Loucy (cell line): ENCODE results near the gene CLDN3.

ENCODE experiments used
- EZH2phosphoT487 ChIP-seq: fragments of 200-600 bp; IDR thresholded peaks from 2 replicates; pipeline ENCODE4 v1.6.1; 2018; ENCODE audit warnings: antibody characterized with exemption, mild to moderate bottlenecking, moderate library complexity, borderline replicate concordance
- TF ChIP-seq, protein P1 (sequence below): fragments of 200-600 bp; sonication (generic); conservative IDR thresholded peaks from 2 replicates; pipeline ENCODE4 v1.5.1; 2014; ENCODE audit warnings: mild to moderate bottlenecking, antibody characterized with exemption, low read length

DNA sequence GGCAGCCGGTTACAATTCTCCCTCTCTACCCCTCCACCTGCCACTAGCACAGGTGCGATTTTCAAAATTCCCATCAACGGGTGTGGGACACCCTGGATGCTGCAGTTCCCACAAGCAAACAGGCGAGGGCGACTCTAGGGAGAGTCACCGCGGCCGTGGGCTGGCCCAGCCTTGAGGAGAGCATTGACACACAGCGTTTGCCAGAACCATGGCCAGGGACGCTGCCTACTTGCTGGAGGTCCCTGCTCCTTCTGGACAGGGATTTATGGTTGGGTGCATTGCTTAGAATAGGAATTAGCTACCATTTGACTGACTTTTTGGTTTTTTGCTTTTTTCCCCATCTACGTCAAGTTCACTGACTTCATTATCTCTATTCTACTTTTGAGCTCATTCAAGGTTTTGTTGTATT lies 41.7 kb upstream of the CLDN3 start:
- TF ChIP-seq, protein P1, sequence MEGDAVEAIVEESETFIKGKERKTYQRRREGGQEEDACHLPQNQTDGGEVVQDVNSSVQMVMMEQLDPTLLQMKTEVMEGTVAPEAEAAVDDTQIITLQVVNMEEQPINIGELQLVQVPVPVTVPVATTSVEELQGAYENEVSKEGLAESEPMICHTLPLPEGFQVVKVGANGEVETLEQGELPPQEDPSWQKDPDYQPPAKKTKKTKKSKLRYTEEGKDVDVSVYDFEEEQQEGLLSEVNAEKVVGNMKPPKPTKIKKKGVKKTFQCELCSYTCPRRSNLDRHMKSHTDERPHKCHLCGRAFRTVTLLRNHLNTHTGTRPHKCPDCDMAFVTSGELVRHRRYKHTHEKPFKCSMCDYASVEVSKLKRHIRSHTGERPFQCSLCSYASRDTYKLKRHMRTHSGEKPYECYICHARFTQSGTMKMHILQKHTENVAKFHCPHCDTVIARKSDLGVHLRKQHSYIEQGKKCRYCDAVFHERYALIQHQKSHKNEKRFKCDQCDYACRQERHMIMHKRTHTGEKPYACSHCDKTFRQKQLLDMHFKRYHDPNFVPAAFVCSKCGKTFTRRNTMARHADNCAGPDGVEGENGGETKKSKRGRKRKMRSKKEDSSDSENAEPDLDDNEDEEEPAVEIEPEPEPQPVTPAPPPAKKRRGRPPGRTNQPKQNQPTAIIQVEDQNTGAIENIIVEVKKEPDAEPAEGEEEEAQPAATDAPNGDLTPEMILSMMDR = peak; percentile 78
- no peak for TF ChIP-seq EZH2phosphoT487
